ENCODE results near the gene TDRD1. TPM values are rescaled to one million over a fixed set of nuclear protein-coding genes. Genes with fewer than 3 reads are reported as not detected.

Gene TDRD1
- total RNA-seq, 1 donor, result 0.10 TPM

- Histone ChIP-seq H3K4me1 (ENCODE audit: insufficient read depth, low read length) (peaks cover 6% of the 10 kb centered on the region), H3K4me3 (ENCODE audit: low read length) (no peak overlapping the region), H3K27me3 (ENCODE audit: insufficient read depth, low read length) (no peaks in the 10 kb centered on the region), H3K9me3 (ENCODE audit: low read depth, low read length) (no peaks in the 10 kb centered on the region)
Observed at GRCh38 chr10:114168450-114169009, 10.6 kb upstream of the TDRD1 start.

- H3K4me1 ChIP-seq (ENCODE audit: insufficient read depth, low read length), result peaks cover 14% of the 10 kb centered on the region
- H3K9me3 ChIP-seq (ENCODE audit: low read depth, low read length), result no peaks in the 10 kb centered on the region
- no peak overlapping the region for H3K4me3 ChIP-seq (ENCODE audit: low read length)
- no peaks in the 10 kb centered on the region for H3K27me3 ChIP-seq (ENCODE audit: insufficient read depth, low read length)
Observed at GRCh38 chr10:114172216-114172615, 6.9 kb upstream of the TDRD1 start.

- Histone ChIP-seq H3K9me3 (ENCODE audit: low read depth, low read length) (no peaks in the 10 kb centered on the region), H3K4me1 (ENCODE audit: insufficient read depth, low read length) (peaks cover 14% of the 10 kb centered on the region), H3K27me3 (ENCODE audit: insufficient read depth, low read length) (no peaks in the 10 kb centered on the region), H3K4me3 (ENCODE audit: low read length) (peak overlapping the region; percentile 99)
Observed at GRCh38 chr10:114172776-114173602, 6.2 kb upstream of the TDRD1 start.

GRCh38 chr10:114173603-114173920, 5.6 kb upstream of the TDRD1 start:
- no peaks in the 10 kb centered on the region for H3K9me3 ChIP-seq (ENCODE audit: low read depth, low read length)
- H3K4me3 ChIP-seq (ENCODE audit: low read length), result peak overlapping the region; percentile 99
- H3K4me1 ChIP-seq (ENCODE audit: insufficient read depth, low read length), result peaks cover 14% of the 10 kb centered on the region
- no peaks in the 10 kb centered on the region for H3K27me3 ChIP-seq (ENCODE audit: insufficient read depth, low read length)

GRCh38 chr10:114173921-114174694, 5.0 kb upstream of the TDRD1 start, which contains the start of gene CCDC186:
CCDC186 (minus strand) TSS chr10:114174203; CDS start chr10:114163268, 10,935 bp downstream.
- H3K4me1 ChIP-seq (ENCODE audit: insufficient read depth, low read length), result peaks cover 14% of the 10 kb centered on the region
- no peaks in the 10 kb centered on the region for H3K27me3 ChIP-seq (ENCODE audit: insufficient read depth, low read length)
- no peaks in the 10 kb centered on the region for H3K9me3 ChIP-seq (ENCODE audit: low read depth, low read length)
- H3K4me3 ChIP-seq (ENCODE audit: low read length), result peak within 1 kb of the TSS; percentile 99

GRCh38 chr10:114174695-114175188, 4.4 kb upstream of the TDRD1 start:
- Histone ChIP-seq H3K4me3 (ENCODE audit: low read length) (peak overlapping the region; percentile 99), H3K9me3 (ENCODE audit: low read depth, low read length) (no peaks in the 10 kb centered on the region), H3K4me1 (ENCODE audit: insufficient read depth, low read length) (peaks cover 14% of the 10 kb centered on the region), H3K27me3 (ENCODE audit: insufficient read depth, low read length) (no peaks in the 10 kb centered on the region)

GRCh38 chr10:114175667-114176066, 3.5 kb upstream of the TDRD1 start:
- Histone ChIP-seq H3K4me1 (ENCODE audit: insufficient read depth, low read length) (peaks cover 14% of the 10 kb centered on the region), H3K9me3 (ENCODE audit: low read depth, low read length) (no peaks in the 10 kb centered on the region), H3K27me3 (ENCODE audit: insufficient read depth, low read length) (no peaks in the 10 kb centered on the region), H3K4me3 (ENCODE audit: low read length) (no peak overlapping the region)

- H3K9me3 ChIP-seq (ENCODE audit: low read depth, low read length), result no peaks in the 10 kb centered on the region
- H3K4me3 ChIP-seq (ENCODE audit: low read length), result no peak overlapping the region
- no peaks in the 10 kb centered on the region for H3K27me3 ChIP-seq (ENCODE audit: insufficient read depth, low read length)
Observed at GRCh38 chr10:114176511-114176910, 2.6 kb upstream of the TDRD1 start.

GRCh38 chr10:114179747-114180146, 594 bp downstream of the TDRD1 start:
- Histone ChIP-seq H3K9me3 (ENCODE audit: low read depth, low read length) (no peaks in the 10 kb centered on the region), H3K4me1 (ENCODE audit: insufficient read depth, low read length) (peaks cover 3% of the 10 kb centered on the region), H3K27me3 (ENCODE audit: insufficient read depth, low read length) (no peaks in the 10 kb centered on the region), H3K4me3 (ENCODE audit: low read length) (no peak overlapping the region)

More at GRCh38 chr10:114176511-114176910, 2.6 kb upstream of the TDRD1 start:
- peaks cover 14% of the 10 kb centered on the region for H3K4me1 ChIP-seq (ENCODE audit: insufficient read depth, low read length)

GRCh38 chr10:114180937-114181336, 1.8 kb downstream of the TDRD1 start:
- Histone ChIP-seq H3K4me1 (ENCODE audit: insufficient read depth, low read length) (no peaks in the 10 kb centered on the region), H3K27me3 (ENCODE audit: insufficient read depth, low read length) (no peaks in the 10 kb centered on the region), H3K9me3 (ENCODE audit: low read depth, low read length) (no peaks in the 10 kb centered on the region), H3K4me3 (ENCODE audit: low read length) (no peak overlapping the region)

GRCh38 chr10:114181971-114182370, 2.8 kb downstream of the TDRD1 start:
- Histone ChIP-seq H3K27me3 (ENCODE audit: insufficient read depth, low read length) (no peaks in the 10 kb centered on the region), H3K4me3 (ENCODE audit: low read length) (no peak overlapping the region), H3K4me1 (ENCODE audit: insufficient read depth, low read length) (no peaks in the 10 kb centered on the region)

GRCh38 chr10:114183563-114183962, 4.4 kb downstream of the TDRD1 start:
- Histone ChIP-seq H3K4me3 (ENCODE audit: low read length) (no peak overlapping the region), H3K4me1 (ENCODE audit: insufficient read depth, low read length) (no peaks in the 10 kb centered on the region), H3K9me3 (ENCODE audit: low read depth, low read length) (no peaks in the 10 kb centered on the region), H3K27me3 (ENCODE audit: insufficient read depth, low read length) (no peaks in the 10 kb centered on the region)

More at GRCh38 chr10:114181971-114182370, 2.8 kb downstream of the TDRD1 start:
- no peaks in the 10 kb centered on the region for H3K9me3 ChIP-seq (ENCODE audit: low read depth, low read length)

- no peaks in the 10 kb centered on the region for H3K4me1 ChIP-seq (ENCODE audit: insufficient read depth, low read length)
- no peaks in the 10 kb centered on the region for H3K27me3 ChIP-seq (ENCODE audit: insufficient read depth, low read length)
- no peak overlapping the region for H3K4me3 ChIP-seq (ENCODE audit: low read length)
Observed at GRCh38 chr10:114184276-114184675, 5.1 kb downstream of the TDRD1 start.

GRCh38 chr10:114188001-114188400, 8.8 kb downstream of the TDRD1 start:
- no peak overlapping the region for H3K4me3 ChIP-seq (ENCODE audit: low read length)
- no peaks in the 10 kb centered on the region for H3K4me1 ChIP-seq (ENCODE audit: insufficient read depth, low read length)
- no peaks in the 10 kb centered on the region for H3K27me3 ChIP-seq (ENCODE audit: insufficient read depth, low read length)
- H3K9me3 ChIP-seq (ENCODE audit: low read depth, low read length), result no peaks in the 10 kb centered on the region

More at GRCh38 chr10:114184276-114184675, 5.1 kb downstream of the TDRD1 start:
- H3K9me3 ChIP-seq (ENCODE audit: low read depth, low read length), result no peaks in the 10 kb centered on the region

- H3K27me3 ChIP-seq (ENCODE audit: insufficient read depth, low read length), result no peaks in the 10 kb centered on the region
- H3K9me3 ChIP-seq (ENCODE audit: low read depth, low read length), result no peaks in the 10 kb centered on the region
- H3K4me3 ChIP-seq (ENCODE audit: low read length), result no peak overlapping the region
- no peaks in the 10 kb centered on the region for H3K4me1 ChIP-seq (ENCODE audit: insufficient read depth, low read length)
Observed at GRCh38 chr10:114188900-114189299, 9.7 kb downstream of the TDRD1 start.

Data from mononuclear cell (primary cell).